ENCODE data around the gene BTBD19.

DNA sequence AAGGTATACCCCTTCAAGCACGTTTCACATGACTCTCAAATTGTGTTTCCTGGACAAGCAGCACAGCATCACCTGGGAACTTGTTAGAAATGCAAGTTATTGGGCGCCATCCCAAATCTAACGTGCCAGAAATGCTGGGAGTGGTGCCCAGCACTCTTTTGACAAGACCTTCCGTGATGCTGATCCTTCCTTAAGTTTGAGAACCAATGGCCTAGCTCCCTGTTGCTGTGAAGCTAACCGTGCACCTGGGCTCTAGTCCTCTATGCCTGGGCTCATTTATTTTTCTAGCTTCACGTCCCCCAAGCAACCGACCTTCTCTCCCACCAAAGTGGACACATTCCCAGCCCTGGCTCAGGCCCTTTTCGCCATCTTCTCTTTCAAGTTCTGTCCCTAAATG is 24.6 kb upstream of the BTBD19 start:
- TF ChIP-seq, protein P1, sequence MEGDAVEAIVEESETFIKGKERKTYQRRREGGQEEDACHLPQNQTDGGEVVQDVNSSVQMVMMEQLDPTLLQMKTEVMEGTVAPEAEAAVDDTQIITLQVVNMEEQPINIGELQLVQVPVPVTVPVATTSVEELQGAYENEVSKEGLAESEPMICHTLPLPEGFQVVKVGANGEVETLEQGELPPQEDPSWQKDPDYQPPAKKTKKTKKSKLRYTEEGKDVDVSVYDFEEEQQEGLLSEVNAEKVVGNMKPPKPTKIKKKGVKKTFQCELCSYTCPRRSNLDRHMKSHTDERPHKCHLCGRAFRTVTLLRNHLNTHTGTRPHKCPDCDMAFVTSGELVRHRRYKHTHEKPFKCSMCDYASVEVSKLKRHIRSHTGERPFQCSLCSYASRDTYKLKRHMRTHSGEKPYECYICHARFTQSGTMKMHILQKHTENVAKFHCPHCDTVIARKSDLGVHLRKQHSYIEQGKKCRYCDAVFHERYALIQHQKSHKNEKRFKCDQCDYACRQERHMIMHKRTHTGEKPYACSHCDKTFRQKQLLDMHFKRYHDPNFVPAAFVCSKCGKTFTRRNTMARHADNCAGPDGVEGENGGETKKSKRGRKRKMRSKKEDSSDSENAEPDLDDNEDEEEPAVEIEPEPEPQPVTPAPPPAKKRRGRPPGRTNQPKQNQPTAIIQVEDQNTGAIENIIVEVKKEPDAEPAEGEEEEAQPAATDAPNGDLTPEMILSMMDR (IDR thresholded peaks at IDR 0.05): no peak
- TF ChIP-seq POLR2A (IDR thresholded peaks at IDR 0.05) (no peak), EP300 (IDR thresholded peaks at IDR 0.05) (no peak)
